Osteoblast (primary cell): Measurements from ENCODE around the gene GSTM3. TPM values are rescaled to one million over a fixed set of nuclear protein-coding genes. Genes with fewer than 3 reads are reported as not detected.

Source experiments
- DNase-seq: peaks from one replicate; pipeline ENCODE4 v3.0.0; 2011; ENCODE audit warnings: low spot score, mixed read lengths; ENCODE audit not compliant: insufficient read length; ENCODE audit errors: missing footprints
- H2AFZ ChIP-seq: 2 replicates; pipeline ENCODE4 v1.6.0; 2011; ENCODE audit warnings: mild to moderate bottlenecking, low read length
- H3K27ac ChIP-seq: 2 replicates; pipeline ENCODE4 v1.5.1; 2011; ENCODE audit warnings: mild to moderate bottlenecking, low read depth, low read length, moderate library complexity
- H3K27me3 ChIP-seq: 2 replicates; pipeline ENCODE4 v1.6.0; 2012; ENCODE audit warnings: mild to moderate bottlenecking, control low read depth, inconsistent platforms, low read length, moderate library complexity; ENCODE audit not compliant: insufficient read depth
- H3K36me3 ChIP-seq: 2 replicates; pipeline ENCODE4 v1.5.1; 2011; ENCODE audit warnings: mild to moderate bottlenecking, low read length, control low read depth, moderate library complexity; ENCODE audit not compliant: insufficient read depth
- H3K4me1 ChIP-seq: 2 replicates; pipeline ENCODE4 v1.5.1; 2011; ENCODE audit warnings: mild to moderate bottlenecking, low read length, control low read depth, moderate library complexity; ENCODE audit not compliant: insufficient read depth
- H3K4me2 ChIP-seq: 2 replicates; pipeline ENCODE4 v1.6.0; 2011; ENCODE audit warnings: mild to moderate bottlenecking, low read length; ENCODE audit not compliant: insufficient read depth
- H3K4me3 ChIP-seq: fragments of 200-600 bp; sonication (generic); 3 replicates; pipeline ENCODE4 v1.5.1; 2012; ENCODE audit warnings: mild to moderate bottlenecking, low read length, inconsistent platforms; ENCODE audit not compliant: insufficient read depth
- H3K79me2 ChIP-seq: 2 replicates; pipeline ENCODE4 v1.6.0; 2012; ENCODE audit warnings: mild to moderate bottlenecking, low read length, control low read depth, inconsistent platforms; ENCODE audit not compliant: insufficient read depth
- H3K9me3 ChIP-seq: 2 replicates; pipeline ENCODE4 v1.5.1; 2011; ENCODE audit warnings: low read depth, low read length, control low read depth
- H4K20me1 ChIP-seq: 2 replicates; pipeline ENCODE4 v1.6.0; 2012; ENCODE audit warnings: mild to moderate bottlenecking, low read length, control low read depth; ENCODE audit not compliant: insufficient read depth
- total RNA-seq: library from RNA; depleted of rRNA; stranded (reverse); fragments of >200 nt; gene quantifications from 2 replicates; pipeline ENCODE4 v1.2.3, GENCODE V29; 2012
- TF ChIP-seq, protein P1 (sequence below): IDR thresholded peaks from 2 replicates; pipeline ENCODE4 v1.5.1; 2011; ENCODE audit warnings: mild to moderate bottlenecking, low read depth, low read length, moderate library complexity; ENCODE audit errors: extremely low read depth

GSTM3 gene
- total RNA-seq, 1 donor = 49.9 TPM

DNA sequence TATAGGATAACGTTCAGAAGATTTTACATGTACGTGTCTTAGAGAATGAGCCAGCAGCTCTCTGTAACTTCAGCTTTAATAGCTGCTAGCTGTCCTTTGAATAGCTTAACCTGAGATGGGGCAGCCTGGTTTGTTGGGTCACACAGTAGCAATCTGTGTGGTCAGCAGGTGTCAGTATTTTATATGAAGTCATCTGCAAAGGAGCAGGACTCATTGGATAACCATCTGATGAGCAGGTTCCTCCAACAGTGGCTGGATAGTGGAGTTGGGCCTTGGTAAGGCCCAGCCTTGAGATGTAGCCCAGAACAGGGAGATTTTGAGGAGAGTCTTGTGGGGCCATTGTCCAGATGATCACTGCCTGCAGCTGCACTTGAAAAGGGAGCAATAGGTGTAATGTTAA is 22.3 kb downstream of the GSTM3 start:
- H3K9me3 ChIP-seq = no peaks in the 10 kb centered on the region
- no peak overlapping the region for H3K4me3 ChIP-seq
- no peak overlapping the region for H3K4me2 ChIP-seq
- H3K27ac ChIP-seq = no peak overlapping the region
- no peaks in the 10 kb centered on the region for H3K36me3 ChIP-seq
- H4K20me1 ChIP-seq = no peaks in the 10 kb centered on the region
- no peak overlapping the region for H2AFZ ChIP-seq
- no peaks in the 10 kb centered on the region for H3K27me3 ChIP-seq
- DNase-seq = no peak
- H3K4me1 ChIP-seq = peaks cover 8% of the 10 kb centered on the region
- TF ChIP-seq, protein P1, sequence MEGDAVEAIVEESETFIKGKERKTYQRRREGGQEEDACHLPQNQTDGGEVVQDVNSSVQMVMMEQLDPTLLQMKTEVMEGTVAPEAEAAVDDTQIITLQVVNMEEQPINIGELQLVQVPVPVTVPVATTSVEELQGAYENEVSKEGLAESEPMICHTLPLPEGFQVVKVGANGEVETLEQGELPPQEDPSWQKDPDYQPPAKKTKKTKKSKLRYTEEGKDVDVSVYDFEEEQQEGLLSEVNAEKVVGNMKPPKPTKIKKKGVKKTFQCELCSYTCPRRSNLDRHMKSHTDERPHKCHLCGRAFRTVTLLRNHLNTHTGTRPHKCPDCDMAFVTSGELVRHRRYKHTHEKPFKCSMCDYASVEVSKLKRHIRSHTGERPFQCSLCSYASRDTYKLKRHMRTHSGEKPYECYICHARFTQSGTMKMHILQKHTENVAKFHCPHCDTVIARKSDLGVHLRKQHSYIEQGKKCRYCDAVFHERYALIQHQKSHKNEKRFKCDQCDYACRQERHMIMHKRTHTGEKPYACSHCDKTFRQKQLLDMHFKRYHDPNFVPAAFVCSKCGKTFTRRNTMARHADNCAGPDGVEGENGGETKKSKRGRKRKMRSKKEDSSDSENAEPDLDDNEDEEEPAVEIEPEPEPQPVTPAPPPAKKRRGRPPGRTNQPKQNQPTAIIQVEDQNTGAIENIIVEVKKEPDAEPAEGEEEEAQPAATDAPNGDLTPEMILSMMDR = no peak
- H3K79me2 ChIP-seq = no peaks in the 10 kb centered on the region

- no peak overlapping the region for H3K4me2 ChIP-seq
- no peak overlapping the region for H2AFZ ChIP-seq
- peaks cover 8% of the 10 kb centered on the region for H3K4me1 ChIP-seq
- no peak overlapping the region for H3K4me3 ChIP-seq
- no peaks in the 10 kb centered on the region for H3K36me3 ChIP-seq
- no peaks in the 10 kb centered on the region for H3K27me3 ChIP-seq
- no peak overlapping the region for H3K27ac ChIP-seq
- H4K20me1 ChIP-seq = no peaks in the 10 kb centered on the region
- DNase-seq = no peak
- TF ChIP-seq, protein P1 = no peak
- H3K79me2 ChIP-seq = no peaks in the 10 kb centered on the region
- no peaks in the 10 kb centered on the region for H3K9me3 ChIP-seq
These were observed 23.1 kb downstream of the GSTM3 start for GRCh38 chr1:109717729-109718128.

DNA sequence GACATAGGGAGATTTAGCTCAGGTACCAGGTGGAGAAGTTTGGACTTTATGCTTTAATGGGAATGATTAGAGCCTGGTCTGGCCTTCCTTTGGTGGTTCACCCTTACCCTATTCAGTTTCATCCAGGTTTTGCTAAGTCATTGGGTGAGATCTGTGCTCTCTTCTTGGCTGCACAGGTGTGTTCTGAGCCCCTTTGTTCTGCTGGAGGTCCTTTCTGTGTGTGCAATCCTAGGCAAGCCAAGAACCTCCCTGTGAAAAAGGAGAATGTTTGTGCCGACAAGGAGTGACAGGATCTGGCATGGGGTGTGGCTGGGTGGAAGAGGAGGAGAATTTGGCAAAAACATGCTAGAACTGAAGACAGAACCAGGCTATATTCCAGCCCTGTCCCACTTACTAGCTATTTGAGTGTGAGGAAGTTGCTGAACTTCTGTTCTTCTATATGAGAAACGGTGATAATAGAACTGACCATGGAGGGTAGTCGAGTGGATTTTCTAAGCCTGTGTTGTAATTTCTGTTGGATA is 24.2 kb downstream of the GSTM3 start:
- H3K4me1 ChIP-seq = peaks cover 8% of the 10 kb centered on the region
- H3K9me3 ChIP-seq = no peaks in the 10 kb centered on the region
- TF ChIP-seq, protein P1 = no peak
- H3K27me3 ChIP-seq = no peaks in the 10 kb centered on the region
- no peaks in the 10 kb centered on the region for H4K20me1 ChIP-seq
- no peak overlapping the region for H2AFZ ChIP-seq
- H3K27ac ChIP-seq = no peak overlapping the region
- H3K79me2 ChIP-seq = no peaks in the 10 kb centered on the region
- DNase-seq = no peak
- no peak overlapping the region for H3K4me2 ChIP-seq
- H3K36me3 ChIP-seq = no peaks in the 10 kb centered on the region
- no peak overlapping the region for H3K4me3 ChIP-seq

DNA sequence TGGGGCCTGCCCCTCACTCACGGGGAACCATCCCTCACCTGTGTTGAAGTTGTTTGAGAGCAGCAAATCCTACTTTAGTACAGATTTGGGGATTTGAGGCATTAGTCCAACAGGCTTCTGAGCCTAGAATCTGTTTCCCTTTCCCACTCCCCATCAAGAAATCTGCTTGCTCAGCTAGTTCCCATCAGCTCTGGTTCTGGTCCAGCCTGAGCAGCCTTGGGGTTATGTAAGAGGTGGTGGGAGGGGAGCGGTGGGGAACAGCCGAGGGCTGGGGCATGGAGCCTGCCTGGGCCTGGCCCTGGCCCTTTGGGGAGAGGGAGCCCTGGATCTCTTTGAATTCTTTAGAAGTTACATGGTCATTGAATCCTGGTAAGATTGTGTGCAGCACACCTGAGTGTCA is 24.7 kb downstream of the GSTM3 start:
- Histone ChIP-seq H3K36me3 (no peaks in the 10 kb centered on the region), H4K20me1 (no peaks in the 10 kb centered on the region), H3K4me3 (no peak overlapping the region), H3K9me3 (no peaks in the 10 kb centered on the region), H3K27ac (no peak overlapping the region), H3K4me1 (peaks cover 8% of the 10 kb centered on the region), H3K79me2 (no peaks in the 10 kb centered on the region), H3K27me3 (no peaks in the 10 kb centered on the region), H2AFZ (no peak overlapping the region), H3K4me2 (no peak overlapping the region)
- TF ChIP-seq, protein P1 = no peak
- no peak for DNase-seq
